Measurements from ENCODE around the gene LAPTM5. TPM values are rescaled to one million over a fixed set of nuclear protein-coding genes. Genes with fewer than 3 reads are reported as not detected.

The LAPTM5 gene
- total and polyA plus RNA-seq, 2 of the 13 experiments (the other 11 are each of a cell fraction or from before 2014, with no cell fraction given), result 0.41 to 0.86 TPM

- no peak for FAIRE-seq
- intact Hi-C loops (cut with micrococcal nuclease; ENCODE audit: unreplicated experiment), result no loop called here
- WGBS (ENCODE audit: low lambda C conversion rate), result 34% methylated on average over 6 of the region's 7 CpGs
- Histone ChIP-seq H3K4me3 (replicated peaks in 1 of 3; ENCODE audit: insufficient read depth in 1 of 3, low read depth in 2 of 3, low read length in 3 of 3) (no peak overlapping the region), H3K27ac (ENCODE audit: extremely low read length, insufficient read depth, low read length) (no peak overlapping the region), H3K27me3 (ENCODE audit: control insufficient read depth in 1 of 2, insufficient read depth in 2 of 2, low read length in 2 of 2) (peaks cover 4 to 33% of the 10 kb centered on the region in 2 experiments; a peak in 3 of 5 replicates), H3K9me3 (ENCODE audit: low read length) (no peaks in the 10 kb centered on the region), H3K79me2 (ENCODE audit: insufficient read depth, low read length) (no peaks in the 10 kb centered on the region), H2AFZ (ENCODE audit: low read length) (no peak overlapping the region), H4K20me1 (ENCODE audit: insufficient read depth, low read length) (no peaks in the 10 kb centered on the region), H3K9ac (ENCODE audit: insufficient read depth, low read depth, low read length) (no peak overlapping the region), H3K4me2 (ENCODE audit: low read depth, low read length) (no peak overlapping the region), H3K4me1 (ENCODE audit: insufficient read depth, low read length) (peaks cover 11% of the 10 kb centered on the region; the same call in 1 of the 2 replicates), H3K36me3 (replicated peaks in 1 of 2; ENCODE audit: control insufficient read depth in 1 of 2, insufficient read depth in 2 of 2, low read length in 2 of 2) (no peaks in the 10 kb centered on the region)
- no peak for ATAC-seq
- BruUV-seq (replicated peaks), result no TSS peak
- DNase-seq (ENCODE audit: low spot score), result no peak
- CTCF ChIA-PET (ENCODE audit: low intra/inter-chr PET ratio, low total read pairs), result no interaction called here
- POLR2A ChIA-PET, result interaction anchor here (1.0 kb wide), 1 partner anchor 45 kb away, joined by 3 read pairs; no protein-coding TSS in a partner anchor
- in situ Hi-C loops (cut with HindIII; ENCODE audit: extremely low pct_ligation_motif_present, low pct_unique_long_range_greater_than_20kb), result no loop called here
- TF ChIP-seq HHEX (CRISPR knock-in tag; IDR thresholded peaks at IDR 0.05), result no peak
- no peak for TF ChIP-seq FIP1L1 (IDR thresholded peaks at IDR 0.05; ENCODE audit: borderline replicate concordance, insufficient read depth, low read depth, low read length)
- no peak for TF ChIP-seq ZBTB42 (CRISPR knock-in tag; IDR thresholded peaks at IDR 0.05)
- no peak for TF ChIP-seq NCOA2 (CRISPR knock-in tag; IDR thresholded peaks at IDR 0.05)
- TF ChIP-seq ZNF510 (CRISPR knock-in tag; IDR thresholded peaks at IDR 0.05; ENCODE audit: low read depth), result no peak
- no peak for TF ChIP-seq ZNF296 (CRISPR knock-in tag; conservative IDR thresholded peaks at IDR 0.05)
- no peak for TF ChIP-seq ZNF484 (CRISPR knock-in tag; IDR thresholded peaks at IDR 0.05; ENCODE audit: borderline replicate concordance, low read depth)
- TF ChIP-seq THAP11 (CRISPR knock-in tag; IDR thresholded peaks at IDR 0.05), result no peak
- no peak for TF ChIP-seq SMAD3 (CRISPR knock-in tag; IDR thresholded peaks at IDR 0.05)
- TF ChIP-seq THYN1 (CRISPR knock-in tag; IDR thresholded peaks at IDR 0.05; ENCODE audit: borderline replicate concordance, low read depth), result no peak
- no peak for TF ChIP-seq CENPT (CRISPR knock-in tag; IDR thresholded peaks at IDR 0.05; ENCODE audit: low read depth)
- no peak for TF ChIP-seq SKIL (CRISPR knock-in tag; IDR thresholded peaks at IDR 0.05; ENCODE audit: borderline replicate concordance)
- no peak for TF ChIP-seq YEATS4 (CRISPR knock-in tag; IDR thresholded peaks at IDR 0.05; ENCODE audit: borderline replicate concordance)
Observed at GRCh38 chr1:30762930-30763650, 5.5 kb upstream of the LAPTM5 start.

All from HepG2 (cell line).